ENCODE results near the gene L1CAM. TPM values are rescaled to one million over a fixed set of nuclear protein-coding genes. Genes with fewer than 3 reads are reported as not detected.

L1CAM gene
- total RNA-seq, 1 experiment from 2014 or later, result 20.7 TPM

DNA sequence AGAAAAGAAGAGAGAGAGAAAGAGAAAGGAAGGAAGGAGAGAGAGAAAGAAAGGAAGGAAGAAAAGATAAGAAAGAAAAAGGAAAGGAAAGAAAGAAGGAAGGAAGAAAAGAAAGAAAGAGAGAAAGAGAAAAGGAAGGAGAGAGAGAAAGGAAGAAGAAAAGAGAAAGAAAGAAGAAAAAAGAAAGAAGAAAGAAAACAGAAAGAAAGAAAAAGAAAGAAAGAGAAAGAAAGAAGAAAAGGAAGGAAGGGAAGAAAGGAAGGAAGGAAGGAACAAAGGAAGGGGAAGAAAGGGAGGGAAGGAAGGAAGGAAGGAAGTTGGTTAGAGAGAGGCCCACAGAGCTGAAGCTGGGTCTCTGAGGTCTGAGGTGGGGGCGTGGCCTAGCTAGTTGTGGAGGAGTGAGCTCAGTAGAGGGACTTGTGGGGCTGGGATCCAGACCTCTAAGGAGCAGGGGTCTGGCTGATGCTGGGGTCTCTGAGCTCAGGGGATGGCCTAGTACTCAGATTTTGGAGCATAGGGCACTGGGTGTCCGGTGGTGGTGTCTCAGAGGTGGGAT is 28.5 kb downstream of the L1CAM start:
- H3K9me3 Mint-ChIP-seq (ENCODE audit: unreplicated experiment), result peaks cover 6% of the 10 kb centered on the region
- TF ChIP-seq, protein P1, sequence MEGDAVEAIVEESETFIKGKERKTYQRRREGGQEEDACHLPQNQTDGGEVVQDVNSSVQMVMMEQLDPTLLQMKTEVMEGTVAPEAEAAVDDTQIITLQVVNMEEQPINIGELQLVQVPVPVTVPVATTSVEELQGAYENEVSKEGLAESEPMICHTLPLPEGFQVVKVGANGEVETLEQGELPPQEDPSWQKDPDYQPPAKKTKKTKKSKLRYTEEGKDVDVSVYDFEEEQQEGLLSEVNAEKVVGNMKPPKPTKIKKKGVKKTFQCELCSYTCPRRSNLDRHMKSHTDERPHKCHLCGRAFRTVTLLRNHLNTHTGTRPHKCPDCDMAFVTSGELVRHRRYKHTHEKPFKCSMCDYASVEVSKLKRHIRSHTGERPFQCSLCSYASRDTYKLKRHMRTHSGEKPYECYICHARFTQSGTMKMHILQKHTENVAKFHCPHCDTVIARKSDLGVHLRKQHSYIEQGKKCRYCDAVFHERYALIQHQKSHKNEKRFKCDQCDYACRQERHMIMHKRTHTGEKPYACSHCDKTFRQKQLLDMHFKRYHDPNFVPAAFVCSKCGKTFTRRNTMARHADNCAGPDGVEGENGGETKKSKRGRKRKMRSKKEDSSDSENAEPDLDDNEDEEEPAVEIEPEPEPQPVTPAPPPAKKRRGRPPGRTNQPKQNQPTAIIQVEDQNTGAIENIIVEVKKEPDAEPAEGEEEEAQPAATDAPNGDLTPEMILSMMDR (IDR thresholded peaks at IDR 0.05; ENCODE audit: unreplicated experiment), result no peak
- intact Hi-C loops (cut with micrococcal nuclease), result no loop called here
- H3K4me3 Mint-ChIP-seq (ENCODE audit: unreplicated experiment), result no peak overlapping the region
- ChIA-PET POLR2A (no interaction called here), CTCF (no interaction called here)
- no peaks in the 10 kb centered on the region for H3K4me1 Mint-ChIP-seq (ENCODE audit: insufficient read depth, unreplicated experiment)
- peaks cover 73% of the 10 kb centered on the region for H3K27me3 Mint-ChIP-seq (ENCODE audit: insufficient read depth, unreplicated experiment)
- peaks cover 7% of the 10 kb centered on the region for H3K36me3 Mint-ChIP-seq (ENCODE audit: insufficient read depth, unreplicated experiment)
- DNase-seq (ENCODE audit: unreplicated experiment), result no peak
- no TSS peak for BruUV-seq (replicated peaks)
- H3K27ac Mint-ChIP-seq (ENCODE audit: low read depth, unreplicated experiment), result no peak overlapping the region

DNA sequence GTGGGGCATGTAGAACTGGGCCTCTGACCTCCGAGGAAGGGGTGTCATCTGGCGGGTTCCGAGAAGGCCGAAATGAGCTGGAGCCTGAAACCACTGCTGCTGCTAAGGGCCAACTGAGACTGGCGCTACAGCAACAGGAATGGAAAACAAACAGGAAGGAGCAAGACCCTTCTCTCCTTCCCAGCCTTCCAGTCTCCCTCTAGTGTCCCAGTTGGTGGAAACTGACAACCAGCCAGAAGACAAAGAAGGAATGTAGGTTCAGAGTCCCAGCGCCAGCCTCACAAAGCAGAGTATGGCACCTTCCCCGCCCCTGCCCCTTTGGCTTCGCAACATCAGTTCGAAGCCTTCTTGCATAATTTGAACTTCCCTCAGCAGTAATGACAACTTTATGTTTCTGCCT is 31.3 kb downstream of the L1CAM start:
- Mint-ChIP-seq H3K36me3 (ENCODE audit: insufficient read depth, unreplicated experiment) (no peaks in the 10 kb centered on the region), H3K4me1 (ENCODE audit: insufficient read depth, unreplicated experiment) (no peaks in the 10 kb centered on the region), H3K27ac (ENCODE audit: low read depth, unreplicated experiment) (no peak overlapping the region), H3K27me3 (ENCODE audit: insufficient read depth, unreplicated experiment) (peaks cover 85% of the 10 kb centered on the region), H3K4me3 (ENCODE audit: unreplicated experiment) (no peak overlapping the region), H3K9me3 (ENCODE audit: unreplicated experiment) (peaks cover 6% of the 10 kb centered on the region)
- TF ChIP-seq, protein P1 (IDR thresholded peaks at IDR 0.05; ENCODE audit: unreplicated experiment), result no peak
- ChIA-PET CTCF (no interaction called here), POLR2A (no interaction called here)
- DNase-seq (ENCODE audit: unreplicated experiment), result no peak
- BruUV-seq (replicated peaks), result no TSS peak
- intact Hi-C loops (cut with micrococcal nuclease), result no loop called here

DNA sequence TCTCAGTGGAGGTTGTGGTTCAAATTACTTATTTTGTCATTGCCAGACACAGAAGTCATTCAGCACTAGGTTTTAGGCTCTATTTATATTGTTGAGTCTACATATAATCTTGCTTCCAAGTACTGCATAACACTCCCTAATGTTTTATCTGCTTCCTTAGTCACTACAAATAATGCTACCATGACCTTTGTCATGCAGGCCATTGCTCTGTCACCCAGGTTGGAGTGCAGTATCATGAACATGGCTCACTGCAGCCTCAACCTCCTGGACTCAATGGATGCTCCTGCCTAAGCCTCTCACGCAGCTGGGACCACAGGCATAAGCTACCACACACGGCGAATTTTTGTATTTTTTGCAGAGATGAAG is 32.1 kb downstream of the L1CAM start:
- H3K4me3 Mint-ChIP-seq (ENCODE audit: unreplicated experiment), result no peak overlapping the region
- no peaks in the 10 kb centered on the region for H3K36me3 Mint-ChIP-seq (ENCODE audit: insufficient read depth, unreplicated experiment)
- no peak for DNase-seq (ENCODE audit: unreplicated experiment)
- TF ChIP-seq, protein P1 (IDR thresholded peaks at IDR 0.05; ENCODE audit: unreplicated experiment), result no peak
- intact Hi-C loops (cut with micrococcal nuclease), result no loop called here
- H3K27me3 Mint-ChIP-seq (ENCODE audit: insufficient read depth, unreplicated experiment), result peaks cover 85% of the 10 kb centered on the region
- H3K4me1 Mint-ChIP-seq (ENCODE audit: insufficient read depth, unreplicated experiment), result no peaks in the 10 kb centered on the region
- BruUV-seq (replicated peaks), result no TSS peak
- no peaks in the 10 kb centered on the region for H3K9me3 Mint-ChIP-seq (ENCODE audit: unreplicated experiment)
- POLR2A ChIA-PET, result interaction anchor here (0.9 kb wide), 1 partner anchor 9 kb away, joined by 4 read pairs; no protein-coding TSS in a partner anchor
- CTCF ChIA-PET, result no interaction called here
- no peak overlapping the region for H3K27ac Mint-ChIP-seq (ENCODE audit: low read depth, unreplicated experiment)

DNA sequence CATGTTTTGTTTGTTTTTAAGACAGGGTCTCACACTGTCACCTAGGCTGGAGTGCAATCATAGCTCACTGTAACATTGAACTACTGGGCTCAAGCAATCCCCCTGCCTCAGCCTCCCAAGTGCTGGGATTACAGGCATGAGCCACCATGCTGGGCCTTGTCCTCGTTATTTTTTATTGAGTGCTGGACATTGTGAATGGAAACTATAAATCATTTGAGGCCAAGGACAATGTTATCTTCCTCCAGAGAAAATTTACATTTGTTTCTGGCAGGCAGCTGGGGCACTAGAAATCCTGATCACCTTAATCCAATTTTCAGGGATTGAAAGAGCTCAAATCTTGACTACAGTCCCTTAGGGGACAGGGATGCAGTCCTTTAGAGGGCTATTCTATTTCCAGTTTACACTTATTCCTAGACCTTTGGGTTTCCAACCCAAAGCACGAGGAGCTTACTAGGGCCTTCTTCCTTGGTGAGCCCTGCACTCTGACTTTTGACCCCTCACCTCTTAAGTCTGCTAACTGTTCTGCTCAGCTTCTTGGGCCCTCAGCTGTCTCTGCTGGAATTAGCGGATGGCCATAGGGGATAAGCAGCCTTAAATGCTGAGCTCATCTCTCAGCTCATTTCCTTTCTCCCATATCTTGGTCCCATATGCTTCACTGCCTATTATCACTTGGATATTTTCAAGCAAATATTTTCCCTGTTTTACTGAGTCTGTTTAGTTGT is 32.6 kb downstream of the L1CAM start:
- no TSS peak for BruUV-seq (replicated peaks)
- CTCF ChIA-PET, result interaction anchor here (0.6 kb wide), 1 partner anchor 37 kb away, joined by 3 read pairs; no protein-coding TSS in a partner anchor
- TF ChIP-seq, protein P1 (IDR thresholded peaks at IDR 0.05; ENCODE audit: unreplicated experiment), result no peak
- no peaks in the 10 kb centered on the region for H3K36me3 Mint-ChIP-seq (ENCODE audit: insufficient read depth, unreplicated experiment)
- H3K4me1 Mint-ChIP-seq (ENCODE audit: insufficient read depth, unreplicated experiment), result no peaks in the 10 kb centered on the region
- no peak overlapping the region for H3K27ac Mint-ChIP-seq (ENCODE audit: low read depth, unreplicated experiment)
- no peak overlapping the region for H3K4me3 Mint-ChIP-seq (ENCODE audit: unreplicated experiment)
- no peak for DNase-seq (ENCODE audit: unreplicated experiment)
- H3K27me3 Mint-ChIP-seq (ENCODE audit: insufficient read depth, unreplicated experiment), result peaks cover 85% of the 10 kb centered on the region
- H3K9me3 Mint-ChIP-seq (ENCODE audit: unreplicated experiment), result no peaks in the 10 kb centered on the region
- intact Hi-C loops (cut with micrococcal nuclease), result no loop called here
- POLR2A ChIA-PET, result interaction anchor here (0.9 to 1.4 kb wide), 2 partner anchors 9 to 10 kb away, joined by 3 to 4 read pairs; no protein-coding TSS in a partner anchor

All from MCF 10A (cell line).